Renal cortical epithelial cell (primary cell): ENCODE measurements around the gene EEF1B2. TPM values are rescaled to one million over a fixed set of nuclear protein-coding genes. Genes with fewer than 3 reads are reported as not detected.
A peak's percentile ranks its signal among the peaks of the same experiment; 100 is the strongest.
"Not testable (repeated sequence)": the region's sequence is repeated elsewhere in the genome, so short reads cannot be mapped to it uniquely, and the experiment has no call there.

Source experiments
- DNase-seq: peaks from one replicate; pipeline ENCODE4 v3.0.0-alpha.2; 2011; ENCODE audit warnings: low read depth
- total RNA-seq: library from RNA; depleted of rRNA; stranded (reverse); fragments of >200 nt; gene quantifications from 2 replicates; pipeline ENCODE4 v1.2.3, GENCODE V29; 2014

The EEF1B2 gene
- total RNA-seq = 291 and 545 TPM in 2 replicates

DNA sequence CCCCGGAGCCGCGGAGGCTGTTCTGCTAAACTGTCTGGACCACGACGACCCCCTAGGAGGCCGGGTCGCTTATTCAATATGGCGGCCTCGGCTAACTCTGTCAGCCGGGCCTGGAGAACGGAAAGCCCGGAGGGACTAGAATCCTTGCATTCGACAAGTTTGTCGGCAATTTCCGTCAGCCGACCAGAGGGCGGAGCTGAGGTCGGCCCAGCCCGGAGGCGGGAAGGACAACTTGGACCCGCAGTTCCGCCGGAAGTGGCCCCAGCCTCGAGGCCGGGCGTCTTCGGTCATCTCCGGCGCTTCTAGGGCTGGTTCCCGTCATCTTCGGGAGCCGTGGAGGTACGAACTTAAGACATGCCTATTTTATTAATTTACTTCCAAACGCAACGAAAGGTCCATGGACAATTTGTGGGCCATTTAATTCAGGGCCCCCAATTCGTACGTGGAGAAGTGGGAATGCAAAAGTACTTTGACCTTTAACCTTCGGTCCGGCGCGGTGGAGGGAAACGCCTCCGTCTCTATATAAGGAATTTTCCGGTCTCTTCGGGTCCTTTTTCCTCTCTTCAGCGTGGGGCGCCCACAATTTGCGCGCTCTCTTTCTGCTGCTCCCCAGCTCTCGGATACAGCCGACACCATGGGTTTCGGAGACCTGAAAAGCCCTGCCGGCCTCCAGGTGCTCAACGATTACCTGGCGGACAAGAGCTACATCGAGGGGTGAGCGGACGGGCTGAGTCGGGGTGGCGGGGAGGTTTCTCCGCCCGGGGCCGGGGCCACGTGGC is at the start of gene EEF1B2, which contains the start of gene NDUFS1:
Gene EEF1B2, plus strand, starts transcription at position 550 of the 779 bp plus-strand sequence. Its CDS starts 85 bp downstream, at position 635.
Gene NDUFS1, minus strand, starts transcription at position 99 of the 779 bp plus-strand sequence. CDS start 5,766 bp downstream, outside the sequence.
- DNase-seq = peak; percentile 95

DNA sequence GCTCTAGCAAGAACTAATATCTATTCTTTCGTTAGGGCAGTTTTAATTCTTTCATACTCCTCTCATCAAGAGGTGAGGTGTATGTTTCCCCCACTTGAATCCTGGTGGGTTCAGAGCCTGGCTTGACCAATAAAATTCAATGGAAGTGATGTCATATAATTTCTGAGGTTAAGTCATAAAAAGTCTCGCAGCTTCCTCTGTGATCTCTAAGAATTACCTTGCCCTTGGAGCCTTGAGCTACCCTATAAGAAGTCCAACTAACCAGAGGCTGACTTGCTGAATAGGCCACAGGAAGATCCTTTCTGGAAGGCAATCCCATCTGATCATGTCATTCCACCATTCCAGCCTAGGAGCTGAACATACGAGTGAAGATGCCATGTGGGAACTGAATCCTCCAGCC is 47.6 kb upstream of the EEF1B2 start:
- no peak for DNase-seq

DNA sequence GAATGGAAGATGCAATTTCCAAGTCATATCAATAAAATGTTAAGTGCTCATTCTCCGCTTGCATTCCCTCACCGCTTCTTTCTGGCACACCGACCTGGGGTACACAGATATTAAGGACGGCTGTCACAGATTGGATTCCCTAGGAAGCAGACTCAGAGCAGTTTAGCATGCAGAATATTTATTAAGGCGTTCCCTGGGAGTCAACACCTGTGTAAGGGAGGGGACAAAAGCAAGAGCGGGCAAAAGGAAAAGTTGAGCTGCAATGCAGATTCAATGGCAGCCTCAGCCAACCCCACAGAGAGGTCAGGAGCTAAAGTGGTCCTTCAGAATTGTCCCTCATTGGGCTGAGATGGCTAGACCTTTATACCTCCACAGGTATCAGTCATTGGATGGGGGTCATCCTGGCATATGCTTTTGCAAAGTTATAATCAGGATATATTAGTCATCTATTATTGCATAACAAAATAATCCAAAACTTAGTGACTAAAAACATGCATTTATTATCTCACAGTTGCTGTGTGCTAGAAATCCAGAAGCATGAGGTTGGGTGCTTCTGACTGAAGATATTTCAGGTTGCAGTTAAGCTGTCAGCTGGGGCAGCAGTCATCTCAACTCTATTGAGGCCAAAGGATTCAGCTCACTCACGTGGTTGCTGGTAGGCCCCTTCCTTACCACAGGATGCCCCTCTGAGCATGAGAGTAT is 46.7 kb upstream of the EEF1B2 start:
- no peak for DNase-seq

DNA sequence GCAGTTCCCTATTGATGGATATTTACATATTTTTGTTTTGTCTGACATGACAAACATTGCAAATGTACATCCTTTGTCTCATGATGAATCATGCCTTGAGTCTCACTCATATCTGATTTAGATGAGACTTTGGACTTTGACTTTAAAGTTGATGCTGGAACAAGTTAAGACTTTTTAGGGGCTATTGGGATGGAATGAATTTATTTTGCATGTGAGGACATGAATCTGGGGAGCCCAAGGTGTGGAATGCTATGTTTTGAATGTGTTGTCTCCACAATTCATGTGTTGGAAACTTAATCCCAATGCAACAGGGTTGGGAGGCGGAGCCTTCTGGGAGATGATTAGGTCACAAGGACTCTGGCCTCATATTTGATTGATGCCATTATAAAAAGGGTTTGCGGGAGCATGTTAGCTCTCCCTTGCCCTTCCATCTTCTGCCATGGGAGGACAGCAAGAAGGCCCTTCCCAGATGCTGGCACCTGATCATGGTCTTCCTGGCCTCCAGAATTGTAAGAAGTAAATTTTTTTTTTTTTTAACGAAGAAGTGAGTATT is 44.6 kb upstream of the EEF1B2 start:
- DNase-seq = no peak

DNA sequence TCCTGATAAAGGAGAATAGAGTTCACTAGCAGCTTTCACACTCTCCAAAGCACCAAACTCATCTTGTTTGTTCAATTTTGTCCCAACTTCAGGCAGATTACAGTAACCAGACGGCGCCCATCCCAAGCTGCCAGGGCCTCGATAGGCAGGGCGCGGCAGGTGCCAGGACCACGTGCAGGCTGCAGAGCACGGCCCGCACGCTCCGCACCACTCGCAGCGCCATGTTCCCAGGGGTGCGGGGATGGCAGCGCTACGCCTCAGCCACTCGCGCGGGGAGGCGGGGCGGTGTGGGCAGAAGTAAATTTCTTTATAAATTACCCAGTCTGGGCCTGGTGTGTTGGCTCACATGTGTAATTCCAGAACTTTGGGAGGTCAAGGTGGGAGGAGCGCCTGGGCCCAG is 43.4 kb upstream of the EEF1B2 start:
- no peak for DNase-seq

DNA sequence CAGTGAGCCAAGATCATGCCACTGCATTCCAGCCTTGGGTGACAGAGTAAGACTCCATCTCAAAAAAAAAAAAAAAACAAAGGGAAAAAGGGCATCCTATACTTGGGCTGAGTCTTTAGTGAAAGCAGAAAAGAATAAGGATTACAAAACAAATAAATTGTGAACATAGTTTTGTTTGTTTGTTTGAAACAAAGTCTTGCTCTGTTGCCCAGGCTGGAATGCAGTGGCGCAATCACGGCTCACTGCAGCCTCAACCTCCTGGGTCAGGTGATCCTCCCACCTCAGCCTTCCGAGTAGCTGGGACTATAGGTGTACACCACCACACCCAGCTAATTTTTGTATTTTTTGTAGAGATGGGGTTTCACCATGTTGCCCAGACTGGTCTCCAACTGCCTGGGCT is 37.1 kb upstream of the EEF1B2 start:
- DNase-seq = peak; percentile 21

DNA sequence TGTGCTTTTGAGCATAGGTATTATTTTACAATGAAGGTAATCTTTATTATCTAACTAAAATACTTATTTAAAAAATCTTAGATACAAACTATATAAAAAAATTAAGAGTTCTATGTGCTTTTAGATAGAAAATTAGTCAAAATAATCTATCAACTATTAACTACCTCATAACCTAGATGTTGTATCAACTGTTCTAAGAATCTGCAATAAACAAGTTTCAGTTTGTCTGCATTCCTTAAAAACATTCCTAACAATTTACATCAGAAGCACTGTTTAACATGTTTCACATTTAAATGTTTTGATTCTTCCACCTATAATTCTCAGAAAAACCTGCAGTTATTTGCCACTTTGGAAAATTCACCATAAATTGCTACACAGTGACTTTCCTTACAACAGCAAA is 33.8 kb upstream of the EEF1B2 start:
- DNase-seq = peak; percentile 54

DNA sequence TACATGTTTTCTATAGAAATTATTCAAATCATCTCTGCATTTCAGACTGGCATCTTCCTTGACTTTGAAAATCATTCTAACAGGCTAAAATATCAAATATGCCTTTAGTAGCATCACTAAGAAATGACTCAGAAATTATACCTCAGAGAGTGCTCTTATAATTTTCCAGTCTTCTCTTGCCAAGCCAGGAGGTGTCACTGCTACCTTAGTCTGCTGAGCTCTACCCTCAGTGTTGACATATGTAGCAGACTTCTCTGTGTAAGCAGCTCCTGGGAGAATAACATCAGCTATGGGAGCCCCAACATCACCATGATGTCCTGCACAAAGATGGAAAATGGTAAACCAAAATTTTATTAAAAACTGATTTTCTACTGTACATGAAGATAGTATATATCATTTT is 32.0 kb upstream of the EEF1B2 start:
- DNase-seq = no peak

DNA sequence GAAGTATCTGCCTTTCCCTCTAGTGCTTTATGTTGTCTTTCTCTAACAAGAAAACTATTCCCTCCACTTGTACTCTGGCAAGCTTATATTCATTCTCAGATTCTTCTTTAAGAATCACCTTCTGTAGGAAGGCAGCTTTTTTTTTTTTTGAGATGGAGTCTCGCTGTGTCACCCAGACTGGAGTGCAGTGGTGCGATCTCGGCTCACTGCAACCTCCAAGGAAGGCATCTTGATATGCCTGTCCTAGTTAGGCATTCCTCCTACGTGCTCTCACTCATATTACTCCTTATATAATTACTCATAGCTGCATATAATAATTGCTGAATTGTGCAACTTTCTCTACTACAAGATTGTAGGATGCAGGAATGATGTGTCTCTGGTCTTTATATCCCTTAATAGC is 16.2 kb upstream of the EEF1B2 start:
- no peak for DNase-seq

DNA sequence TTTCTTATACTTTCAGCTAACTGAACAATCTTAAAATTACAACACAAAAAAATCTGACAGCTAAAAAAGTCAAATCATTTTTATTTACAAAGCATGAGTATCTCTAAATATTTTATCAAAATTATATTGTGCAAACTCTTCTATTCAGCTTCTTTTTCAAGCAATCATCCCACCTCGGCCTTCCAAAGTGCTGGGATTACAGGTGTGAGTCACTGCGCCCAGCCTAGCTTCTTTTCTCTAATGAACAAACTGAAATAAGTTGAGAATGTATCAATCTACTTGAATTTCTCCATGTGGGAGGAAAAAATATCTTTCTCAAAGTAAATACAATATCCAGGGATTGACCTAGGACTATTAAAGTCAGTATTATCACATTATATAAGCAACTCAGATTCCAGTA is 15.3 kb upstream of the EEF1B2 start:
- no peak for DNase-seq

DNA sequence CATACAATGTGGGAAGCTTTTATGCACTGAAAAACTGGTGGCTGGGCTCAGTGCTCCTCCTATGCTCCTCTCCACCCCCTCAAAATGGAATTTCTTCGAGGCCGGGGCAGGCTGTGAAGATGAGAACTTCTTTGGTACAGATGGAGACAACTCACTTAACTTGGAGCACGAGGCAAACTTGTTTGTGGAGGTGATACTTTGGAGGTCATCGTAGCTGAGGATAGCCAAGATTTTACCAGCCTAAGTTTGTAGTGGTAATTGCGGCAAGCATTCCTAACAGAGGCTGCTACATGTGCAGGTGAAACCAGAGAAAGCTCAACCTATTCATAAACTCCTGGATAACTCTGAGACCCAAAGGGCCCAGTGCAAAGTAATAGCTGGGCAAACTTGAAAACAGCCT is 14.0 kb upstream of the EEF1B2 start:
- DNase-seq = no peak

DNA sequence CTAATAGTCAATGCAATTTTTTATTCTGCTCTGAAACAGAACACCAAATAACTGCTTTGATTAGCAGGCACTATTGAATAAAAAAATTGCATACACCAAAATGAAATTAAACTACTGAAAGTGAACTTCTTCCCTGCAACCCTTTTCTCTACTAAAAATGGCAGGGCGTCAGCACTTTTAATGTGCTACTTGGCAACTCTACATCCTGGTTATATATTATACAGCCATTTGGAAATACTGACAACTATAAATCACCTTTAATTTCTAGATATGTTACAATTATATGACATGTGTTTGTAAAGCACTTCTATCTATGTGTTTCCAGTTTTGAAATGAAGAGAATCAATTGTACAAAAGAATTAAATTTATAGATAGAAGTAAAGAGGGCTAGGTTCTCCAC is 10.4 kb upstream of the EEF1B2 start:
- DNase-seq = no peak

DNA sequence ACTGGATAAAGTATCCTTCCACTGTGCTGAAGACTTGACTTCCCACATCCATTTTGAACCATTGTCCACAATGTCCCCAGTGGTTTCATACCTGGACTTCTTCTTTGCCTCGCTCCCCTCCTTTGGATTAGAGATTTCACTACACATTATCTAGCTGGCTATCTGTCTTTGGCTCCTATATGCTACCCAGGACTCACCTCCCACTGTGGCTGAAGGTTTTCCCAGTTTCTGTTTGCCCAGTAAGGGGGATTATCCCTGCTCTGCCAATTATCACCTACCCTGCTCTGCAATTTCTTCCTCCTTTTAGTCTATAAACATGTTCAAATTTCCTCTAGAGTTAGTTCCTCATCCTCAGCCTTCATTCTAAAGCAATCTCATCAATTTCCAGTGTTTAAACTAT is 9.5 kb upstream of the EEF1B2 start:
- DNase-seq = no peak

DNA sequence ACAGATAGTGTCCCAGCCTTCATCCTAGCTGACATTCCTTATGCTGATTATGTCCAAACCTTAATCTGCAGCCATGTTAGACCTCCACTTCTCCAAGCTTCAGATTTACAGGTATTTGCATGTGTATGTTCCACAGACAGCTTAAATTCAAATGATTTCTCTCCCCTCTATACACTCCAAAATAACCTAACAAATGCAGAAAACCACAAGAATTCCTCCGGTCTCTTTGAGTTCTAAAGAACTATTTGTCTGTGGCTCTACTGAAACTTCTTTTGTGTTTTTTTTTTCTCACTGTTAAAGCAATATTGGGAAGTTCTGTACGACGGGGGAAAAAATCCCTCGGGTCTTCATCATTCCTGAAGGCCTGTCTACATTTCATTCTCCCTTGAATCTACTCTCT is 9.1 kb upstream of the EEF1B2 start:
- no peak for DNase-seq

DNA sequence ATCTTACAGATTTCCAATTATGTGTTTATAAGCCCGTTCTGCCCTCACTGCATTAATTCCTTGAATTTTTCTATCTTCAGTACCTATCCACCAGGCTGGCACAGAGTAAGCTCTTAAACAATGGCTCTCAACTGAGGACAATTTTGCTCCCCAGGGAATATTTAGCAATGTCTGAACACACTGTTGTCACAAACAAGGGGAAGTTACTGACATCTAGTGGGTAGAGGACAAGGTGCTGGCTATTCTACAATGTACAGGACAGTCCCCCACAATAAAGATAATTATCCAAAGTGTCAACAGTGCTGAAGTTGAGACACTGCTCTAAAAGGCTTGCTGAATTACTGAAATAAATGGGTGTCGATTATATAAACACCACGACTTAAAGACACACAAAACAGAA is 5.5 kb upstream of the EEF1B2 start:
- DNase-seq = no peak

DNA sequence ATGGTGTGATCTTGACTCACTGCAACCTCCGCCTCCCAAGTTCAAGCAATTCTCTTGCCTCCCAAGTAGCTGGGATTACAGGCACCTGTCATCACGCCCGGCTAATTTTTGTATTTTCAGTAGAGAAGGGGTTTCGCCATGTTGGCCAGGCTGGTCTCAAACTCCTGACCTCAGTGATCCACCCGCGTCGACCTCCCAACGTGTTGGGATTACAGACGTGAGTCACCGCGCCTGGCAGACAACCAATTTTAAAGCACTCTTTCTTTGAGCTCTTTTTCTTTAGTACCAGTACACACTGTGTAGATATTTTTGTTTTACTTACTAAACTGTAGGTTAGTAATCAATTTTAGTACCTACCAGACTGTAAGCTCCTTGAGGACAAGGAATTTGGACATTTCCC is 2.7 kb upstream of the EEF1B2 start:
- DNase-seq = not testable (repeated sequence)

DNA sequence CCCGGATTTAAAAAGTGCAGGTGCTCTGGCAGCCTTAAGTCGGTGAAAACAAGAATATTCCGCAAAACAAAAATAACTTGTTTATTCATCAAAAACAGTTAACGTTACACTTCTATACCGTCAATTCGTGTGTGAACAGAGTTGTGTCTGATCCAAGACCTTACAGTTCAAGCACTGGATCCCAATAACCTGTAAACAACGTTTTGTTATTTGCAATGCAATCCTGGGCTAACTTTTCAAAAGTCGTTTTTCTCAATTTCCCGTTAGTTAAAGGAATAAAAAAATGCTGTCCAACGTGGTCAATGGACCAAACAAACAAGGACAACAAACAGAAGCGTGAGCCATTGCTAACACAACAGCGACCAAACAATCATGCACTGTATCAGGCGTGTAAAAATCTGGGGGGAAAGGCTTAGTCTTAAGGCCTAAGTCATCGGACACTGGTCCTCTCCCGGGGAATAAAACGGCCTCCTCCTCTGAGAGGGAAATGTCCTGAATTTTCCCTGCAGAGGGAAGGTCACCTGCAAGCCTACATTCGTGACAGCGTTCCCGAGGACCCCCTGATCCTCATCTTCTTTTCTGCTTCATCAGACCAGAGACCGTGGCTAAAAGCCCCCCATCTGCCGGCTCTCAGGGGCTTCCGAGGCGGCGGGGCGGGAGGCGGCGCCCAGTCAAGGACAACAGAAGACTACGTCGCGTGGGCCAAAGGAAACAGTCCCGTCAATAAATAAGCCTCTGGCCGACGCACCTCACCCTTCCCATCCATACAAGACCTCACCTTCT is 941 bp upstream of the EEF1B2 start:
- DNase-seq = no peak

DNA sequence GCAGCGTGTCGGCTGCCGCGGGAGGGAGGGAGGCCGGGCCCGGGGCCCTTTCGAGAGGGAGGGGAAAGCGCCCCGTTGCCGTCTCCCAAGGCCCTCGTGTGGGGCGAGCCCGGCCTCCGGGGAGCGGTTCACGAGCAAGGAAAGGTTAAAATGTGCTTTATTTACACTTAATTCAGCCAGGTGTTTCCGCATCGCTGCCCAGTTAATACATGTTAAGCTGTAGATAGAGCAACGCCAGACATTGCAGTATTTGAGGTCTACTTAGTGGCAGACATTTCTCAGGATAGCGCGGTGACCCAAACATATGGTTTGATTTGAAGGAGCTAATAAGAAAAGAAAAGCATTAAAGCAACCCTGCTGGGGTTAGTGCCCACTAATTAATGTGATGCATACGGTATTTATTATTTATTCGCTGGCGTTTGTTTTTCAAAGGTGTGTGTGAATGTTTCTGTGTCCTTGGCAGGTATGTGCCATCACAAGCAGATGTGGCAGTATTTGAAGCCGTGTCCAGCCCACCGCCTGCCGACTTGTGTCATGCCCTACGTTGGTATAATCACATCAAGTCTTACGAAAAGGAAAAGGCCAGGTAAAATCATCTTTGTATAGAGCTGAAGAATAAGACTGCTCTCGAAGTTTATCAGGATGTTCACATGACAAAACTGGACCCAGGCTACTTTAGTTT is 571 bp downstream of the EEF1B2 start:
- DNase-seq = no peak

DNA sequence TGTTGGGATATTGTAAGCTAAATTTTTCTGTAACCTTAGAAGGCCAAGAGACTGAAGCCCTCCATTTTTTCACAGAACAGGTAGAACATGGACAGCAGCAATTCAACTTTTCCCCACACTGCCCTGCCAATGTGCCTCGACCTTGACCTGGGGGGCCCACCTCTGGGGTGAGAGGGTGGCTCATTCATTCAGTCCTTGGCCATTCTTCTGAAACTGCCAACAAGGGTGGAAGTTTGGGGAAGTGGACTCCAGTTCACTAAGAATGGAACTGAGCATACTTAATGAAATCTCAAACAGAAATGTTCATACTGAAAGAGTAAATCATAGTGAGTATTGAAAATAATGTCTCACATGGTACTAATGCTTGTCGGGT is 1.1 kb downstream of the EEF1B2 start:
- no peak for DNase-seq

DNA sequence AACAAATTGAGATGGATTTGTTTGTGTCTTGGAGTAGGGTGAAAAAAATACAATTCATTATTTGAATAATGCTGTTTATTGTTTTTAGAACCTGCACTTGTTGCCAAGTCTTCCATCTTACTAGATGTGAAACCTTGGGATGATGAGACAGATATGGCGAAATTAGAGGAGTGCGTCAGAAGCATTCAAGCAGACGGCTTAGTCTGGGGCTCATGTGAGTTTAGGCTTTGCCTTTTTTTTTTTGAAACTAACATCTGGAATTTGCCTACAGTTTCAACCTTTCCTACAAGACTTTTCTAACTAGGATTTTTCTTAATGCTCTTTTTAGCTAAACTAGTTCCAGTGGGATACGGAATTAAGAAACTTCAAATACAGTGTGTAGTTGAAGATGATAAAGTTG is 2.7 kb downstream of the EEF1B2 start:
- not testable (repeated sequence) for DNase-seq

DNA sequence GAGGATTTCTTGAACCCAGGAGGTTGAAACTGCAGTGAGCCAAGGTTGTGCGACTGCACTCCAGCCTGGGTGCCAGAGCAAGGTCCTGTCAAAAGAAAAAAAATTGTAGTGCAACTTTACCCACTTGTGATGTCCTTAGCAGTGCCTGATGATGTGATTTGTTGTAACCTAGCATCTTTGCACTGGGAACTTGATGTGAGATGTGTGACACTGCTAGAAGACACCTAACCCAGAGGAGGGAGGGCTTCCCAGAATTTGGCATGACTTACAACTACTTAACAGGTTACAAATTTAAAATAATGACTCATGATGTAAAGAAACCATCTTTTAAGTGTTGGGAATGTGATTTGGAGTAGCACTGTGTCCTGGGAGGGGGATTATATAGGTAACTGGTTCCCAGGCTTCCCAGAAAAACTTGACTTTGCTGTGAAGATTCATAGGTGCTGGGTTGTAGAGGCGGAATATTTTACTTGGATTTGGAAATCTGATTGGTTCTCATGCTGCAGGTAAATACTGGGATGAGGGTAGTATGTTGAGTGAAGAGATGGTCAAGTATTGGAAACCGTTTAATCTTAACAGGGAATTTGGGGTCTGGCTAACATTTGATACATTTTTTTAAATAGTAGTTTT is 3.7 kb downstream of the EEF1B2 start:
- DNase-seq = no peak
